BE2C (cell line): Measurements from ENCODE around the gene NFIX.

Source experiments
- DNase-seq: peaks from one replicate; pipeline ENCODE4 v3.0.0-alpha.2; 2020
- H3K27me3 ChIP-seq: fragments of 250-450 bp; sonication (Bioruptor Pico); 2 replicates; pipeline ENCODE4 v1.5.1; 2020; ENCODE audit warnings: mild to moderate bottlenecking
- H3K36me3 ChIP-seq: fragments of 250-450 bp; sonication (Bioruptor Pico); 2 replicates; pipeline ENCODE4 v1.5.1; 2020; ENCODE audit warnings: mild to moderate bottlenecking
- H3K4me1 ChIP-seq: fragments of 250-450 bp; sonication (Bioruptor Pico); 2 replicates; pipeline ENCODE4 v1.5.1; 2020
- H3K4me3 ChIP-seq: 2 replicates; pipeline ENCODE4 v1.5.1; 2011; ENCODE audit warnings: low read depth, low read length
- H3K9me3 ChIP-seq: fragments of 250-450 bp; sonication (Bioruptor Pico); 2 replicates; pipeline ENCODE4 v1.5.1; 2020
- TF ChIP-seq, protein P1 (sequence below): IDR thresholded peaks from 2 replicates; pipeline ENCODE4 v1.5.1; 2012; ENCODE audit warnings: mild to moderate bottlenecking, low read depth, low read length

The NFIX gene

DNA sequence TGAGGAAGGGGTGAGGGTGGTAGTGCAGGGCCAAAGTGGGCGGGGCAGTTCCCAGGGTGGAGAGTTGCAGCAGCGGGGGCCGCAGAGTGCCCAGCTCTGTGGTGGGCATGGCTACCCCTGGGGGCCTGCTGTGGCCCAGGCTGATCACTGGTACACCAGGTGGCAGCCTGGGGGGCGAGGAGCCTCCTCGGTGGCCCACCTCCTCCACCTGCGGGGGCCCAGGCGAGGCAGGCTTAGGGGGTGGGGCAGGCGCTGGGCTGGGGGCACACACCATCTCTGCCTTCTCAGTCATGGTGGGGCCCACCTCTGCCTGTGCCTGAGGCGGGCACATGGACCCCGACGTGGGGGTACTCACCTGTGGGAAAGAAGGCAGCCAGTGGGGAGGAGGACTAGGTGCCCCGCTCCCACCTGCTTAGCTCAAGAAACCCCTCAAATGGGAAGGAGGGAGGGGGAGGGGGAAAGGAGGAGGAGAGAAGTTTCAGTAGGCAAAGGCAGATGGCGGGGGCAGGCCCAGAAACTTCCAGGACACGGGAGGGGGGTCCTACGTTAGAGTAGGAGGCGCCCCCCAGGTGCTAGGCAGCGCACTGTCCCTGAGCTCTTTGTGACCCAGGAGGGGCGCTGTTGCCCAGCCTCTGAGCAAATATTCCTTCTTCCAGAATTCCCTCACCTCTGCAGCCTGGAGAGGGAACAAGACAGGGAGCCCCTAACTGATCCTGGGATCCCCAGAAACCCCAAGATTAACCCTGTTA lies 105.7 kb downstream of the NFIX start:
- Histone ChIP-seq H3K27me3 (no peaks in the 10 kb centered on the region), H3K4me1 (peaks cover 19% of the 10 kb centered on the region), H3K36me3 (0 out of 2 replicates have a peak, but pooled peaks cover 6% of the 10 kb centered on the region), H3K4me3 (no peak overlapping the region; the same call in 1 of the 2 replicates), H3K9me3 (no peaks in the 10 kb centered on the region)
- DNase-seq, result no peak
- TF ChIP-seq, protein P1, sequence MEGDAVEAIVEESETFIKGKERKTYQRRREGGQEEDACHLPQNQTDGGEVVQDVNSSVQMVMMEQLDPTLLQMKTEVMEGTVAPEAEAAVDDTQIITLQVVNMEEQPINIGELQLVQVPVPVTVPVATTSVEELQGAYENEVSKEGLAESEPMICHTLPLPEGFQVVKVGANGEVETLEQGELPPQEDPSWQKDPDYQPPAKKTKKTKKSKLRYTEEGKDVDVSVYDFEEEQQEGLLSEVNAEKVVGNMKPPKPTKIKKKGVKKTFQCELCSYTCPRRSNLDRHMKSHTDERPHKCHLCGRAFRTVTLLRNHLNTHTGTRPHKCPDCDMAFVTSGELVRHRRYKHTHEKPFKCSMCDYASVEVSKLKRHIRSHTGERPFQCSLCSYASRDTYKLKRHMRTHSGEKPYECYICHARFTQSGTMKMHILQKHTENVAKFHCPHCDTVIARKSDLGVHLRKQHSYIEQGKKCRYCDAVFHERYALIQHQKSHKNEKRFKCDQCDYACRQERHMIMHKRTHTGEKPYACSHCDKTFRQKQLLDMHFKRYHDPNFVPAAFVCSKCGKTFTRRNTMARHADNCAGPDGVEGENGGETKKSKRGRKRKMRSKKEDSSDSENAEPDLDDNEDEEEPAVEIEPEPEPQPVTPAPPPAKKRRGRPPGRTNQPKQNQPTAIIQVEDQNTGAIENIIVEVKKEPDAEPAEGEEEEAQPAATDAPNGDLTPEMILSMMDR, result peak; percentile 12; the same call in 1 of the 2 replicates

DNA sequence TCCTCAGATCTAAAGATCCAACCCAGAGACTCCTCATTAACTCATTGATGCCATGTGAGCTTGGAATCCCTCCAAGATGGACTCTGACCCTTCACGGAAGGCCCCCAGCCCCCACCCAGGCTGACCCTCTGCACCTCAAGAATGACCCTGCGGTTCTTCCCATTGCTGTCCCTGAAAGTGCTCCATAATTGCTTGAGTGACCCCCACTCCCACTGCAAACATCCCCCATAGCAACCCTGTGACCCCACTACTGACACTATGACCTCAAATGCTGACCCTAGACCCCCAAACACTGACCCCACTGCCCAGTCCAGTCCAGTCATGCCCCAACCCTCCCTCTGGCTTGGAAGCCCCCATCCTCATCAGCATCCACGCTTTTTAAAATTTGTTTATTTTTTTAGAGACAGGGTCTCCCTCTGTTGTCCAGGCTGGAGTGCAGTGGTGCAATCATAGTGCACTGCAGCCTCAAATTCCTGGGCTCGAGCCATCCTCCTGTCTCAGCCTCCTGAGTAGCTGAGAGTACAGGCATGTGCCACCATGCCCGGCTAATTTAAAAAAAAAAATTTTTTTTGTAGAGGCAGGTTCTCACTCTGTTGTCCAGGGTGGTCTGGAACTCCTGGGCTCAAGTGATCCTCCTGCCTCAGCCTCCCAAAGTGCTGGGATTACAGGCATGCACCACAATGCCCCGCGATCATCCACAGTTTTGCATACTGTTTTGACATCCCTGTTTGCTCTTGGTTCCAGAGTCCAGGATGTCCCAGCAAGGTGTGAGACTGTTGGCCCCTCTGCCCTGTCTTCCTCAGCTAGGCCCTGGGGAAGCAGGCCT lies 106.5 kb downstream of the NFIX start:
- no peak for DNase-seq
- Histone ChIP-seq H3K4me3 (peak overlapping the region; percentile 54), H3K4me1 (peaks cover 16% of the 10 kb centered on the region), H3K36me3 (0 out of 2 replicates have a peak, but pooled peaks cover 6% of the 10 kb centered on the region), H3K27me3 (no peaks in the 10 kb centered on the region), H3K9me3 (no peaks in the 10 kb centered on the region)
- TF ChIP-seq, protein P1, result no peak

DNA sequence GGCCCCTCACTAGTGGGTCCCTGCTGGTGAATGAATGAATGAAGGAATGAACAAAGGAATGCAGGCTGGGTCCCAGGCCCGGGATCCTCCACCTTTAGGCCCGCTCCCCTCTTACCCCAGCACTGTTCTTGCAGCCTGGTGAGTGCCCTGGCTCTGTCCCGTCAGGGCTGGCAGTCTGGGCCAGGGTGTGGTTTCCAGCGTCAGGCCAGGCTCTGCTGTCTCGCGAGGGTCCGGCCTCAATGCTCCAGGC lies 107.1 kb downstream of the NFIX start:
- Histone ChIP-seq H3K36me3 (peaks cover 10% of the 10 kb centered on the region; the same call in 1 of the 2 replicates), H3K9me3 (no peaks in the 10 kb centered on the region), H3K4me1 (peaks cover 16% of the 10 kb centered on the region), H3K27me3 (no peaks in the 10 kb centered on the region), H3K4me3 (peak overlapping the region; percentile 54)
- no peak for DNase-seq
- TF ChIP-seq, protein P1, result no peak

DNA sequence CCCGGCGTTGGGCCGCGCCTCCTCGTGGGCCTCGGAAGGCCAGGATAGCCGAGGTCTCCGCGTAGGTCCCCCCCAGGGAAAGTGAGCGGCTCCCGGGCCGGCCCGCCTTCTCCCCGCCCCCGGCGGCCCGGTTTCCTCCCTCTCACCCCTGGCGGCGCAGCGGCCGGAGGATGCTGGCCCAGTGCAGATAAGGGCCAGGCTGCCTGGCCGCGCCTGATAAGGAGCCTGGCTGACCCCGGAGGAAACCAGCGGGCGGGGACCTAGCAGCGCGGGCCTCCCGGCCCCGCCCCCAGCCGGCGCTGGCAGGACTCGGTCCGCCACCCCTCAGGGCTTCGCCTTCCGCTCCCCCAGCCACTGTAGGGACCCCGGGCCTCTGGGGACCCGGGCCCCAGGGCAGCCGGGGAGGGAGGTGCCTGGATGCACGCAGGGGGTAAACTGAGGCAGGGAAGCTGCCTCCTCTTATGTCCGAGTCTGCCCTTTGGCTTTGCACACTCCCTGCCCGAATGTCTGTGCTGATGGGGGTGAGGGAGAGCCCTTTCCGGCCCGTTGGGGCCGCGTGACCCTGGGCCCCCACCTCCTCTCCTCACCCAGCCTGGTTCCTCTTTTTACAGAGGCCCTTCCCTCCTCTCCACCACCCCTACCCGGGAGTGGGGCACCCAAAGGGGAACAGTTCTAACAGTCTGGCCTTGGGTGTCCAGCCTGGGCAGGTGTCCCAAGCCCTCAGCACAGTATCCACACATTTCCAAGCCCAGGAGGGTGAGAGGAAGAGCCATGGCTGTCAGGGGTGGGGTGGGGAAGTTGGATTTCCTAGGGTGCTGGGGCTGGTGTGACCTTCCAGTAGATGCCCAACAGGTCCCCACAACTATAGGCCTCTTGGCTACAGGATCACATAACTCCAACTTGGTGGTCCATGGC lies 107.6 kb downstream of the NFIX start, which contains the start of gene LYL1:
TSS of gene LYL1 (minus strand) at position 193 of the 915 bp plus-strand sequence. CDS start 1,687 bp downstream, outside the sequence.
- DNase-seq, result peak; percentile 89
- Histone ChIP-seq H3K4me3 (peak within 1 kb of the TSS; percentile 54), H3K27me3 (no peaks in the 10 kb centered on the region), H3K36me3 (peaks cover 14% of the 10 kb centered on the region; the same call in 1 of the 2 replicates), H3K9me3 (no peaks in the 10 kb centered on the region), H3K4me1 (peaks cover 16% of the 10 kb centered on the region)
- TF ChIP-seq, protein P1, result no peak

DNA sequence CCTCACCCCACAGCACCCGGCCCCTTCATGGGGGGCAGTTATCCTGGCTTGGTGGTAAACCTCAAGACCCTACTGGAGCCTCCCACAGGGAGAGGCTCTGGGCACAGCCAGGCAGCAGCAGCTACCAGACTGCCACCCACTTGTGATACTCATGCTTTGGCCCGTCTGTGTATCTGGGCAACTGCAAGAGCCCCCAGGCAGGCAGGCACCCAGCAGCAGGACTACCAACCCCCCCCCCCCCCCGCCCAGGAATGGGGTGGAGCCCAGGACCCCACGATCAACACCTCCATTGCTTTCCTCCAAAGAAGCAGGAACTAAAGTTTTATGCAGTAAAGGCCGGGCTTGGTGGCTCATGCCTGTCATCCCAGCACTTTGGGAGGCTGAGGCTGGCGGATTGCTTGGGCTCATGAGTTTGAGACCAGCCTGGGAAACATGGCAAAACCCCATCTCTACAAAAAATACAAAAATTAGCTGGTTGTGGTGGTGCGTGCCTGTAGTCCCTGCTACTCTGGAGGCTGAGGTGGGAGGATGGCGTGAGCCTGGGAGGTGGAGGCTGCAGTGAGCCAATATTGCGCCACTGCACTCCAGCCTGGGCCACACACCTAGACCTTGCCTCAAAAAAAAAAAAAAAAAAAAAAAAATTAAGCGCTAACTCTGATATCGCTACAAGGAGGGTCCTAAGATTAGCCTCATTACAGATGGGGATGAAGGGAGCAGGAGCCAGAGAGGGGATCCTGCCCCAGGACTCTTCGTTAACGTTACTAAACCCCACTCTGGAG lies 108.5 kb downstream of the NFIX start:
- no peak for DNase-seq
- no peaks in the 10 kb centered on the region for H3K27me3 ChIP-seq
- no peaks in the 10 kb centered on the region for H3K9me3 ChIP-seq
- TF ChIP-seq, protein P1, result no peak
- peaks cover 16% of the 10 kb centered on the region for H3K4me1 ChIP-seq
- H3K4me3 ChIP-seq, result no peak overlapping the region; the same call in 1 of the 2 replicates
- peaks cover 17% of the 10 kb centered on the region; the same call in 1 of the 2 replicates for H3K36me3 ChIP-seq
